ENCODE measurements around the gene FLNA. TPM values are rescaled to one million over a fixed set of nuclear protein-coding genes. Genes with fewer than 3 reads are reported as not detected.

The FLNA gene
- polyA plus RNA-seq, 2 of the 4 experiments (the other 2 are of a cell fraction): 303 to 1,116 TPM

DNA sequence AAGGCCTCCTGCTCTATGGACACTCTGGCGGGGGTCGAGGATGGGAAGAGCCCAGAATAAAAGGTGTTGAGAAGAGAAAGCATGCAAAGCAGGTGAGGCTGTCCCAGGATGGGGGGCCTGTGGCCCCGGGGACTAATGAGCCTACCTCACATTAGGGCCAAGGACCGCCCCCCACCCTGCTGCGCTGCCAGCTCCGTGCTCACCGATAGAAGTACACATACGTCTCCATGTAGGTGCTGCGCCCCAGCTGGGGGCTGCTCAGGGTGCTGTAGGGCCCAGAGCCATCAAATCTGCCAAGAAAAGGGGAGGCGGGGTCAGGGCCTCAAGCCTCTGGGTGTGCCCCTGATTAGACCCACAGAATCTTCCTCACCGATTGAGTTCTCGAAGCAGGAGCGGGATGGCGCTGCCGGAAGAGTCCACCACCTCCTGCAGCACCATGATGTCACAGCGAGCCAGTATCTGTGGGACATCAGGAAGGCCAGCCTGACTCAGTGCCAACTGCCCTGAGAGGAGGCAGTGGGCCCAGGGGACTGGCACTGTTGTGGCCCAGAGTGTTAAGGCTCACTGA lies 30.3 kb upstream of the FLNA start:
- Histone ChIP-seq H3K9me3 (no peaks in the 10 kb centered on the region), H3K4me1 (peaks cover 27% of the 10 kb centered on the region; the same call in 2 of the 3 replicates), H3K27ac (no peak overlapping the region), H3K4me3 (no peak overlapping the region), H3K4me2 (no peak overlapping the region)
- TF ChIP-seq, protein P1, sequence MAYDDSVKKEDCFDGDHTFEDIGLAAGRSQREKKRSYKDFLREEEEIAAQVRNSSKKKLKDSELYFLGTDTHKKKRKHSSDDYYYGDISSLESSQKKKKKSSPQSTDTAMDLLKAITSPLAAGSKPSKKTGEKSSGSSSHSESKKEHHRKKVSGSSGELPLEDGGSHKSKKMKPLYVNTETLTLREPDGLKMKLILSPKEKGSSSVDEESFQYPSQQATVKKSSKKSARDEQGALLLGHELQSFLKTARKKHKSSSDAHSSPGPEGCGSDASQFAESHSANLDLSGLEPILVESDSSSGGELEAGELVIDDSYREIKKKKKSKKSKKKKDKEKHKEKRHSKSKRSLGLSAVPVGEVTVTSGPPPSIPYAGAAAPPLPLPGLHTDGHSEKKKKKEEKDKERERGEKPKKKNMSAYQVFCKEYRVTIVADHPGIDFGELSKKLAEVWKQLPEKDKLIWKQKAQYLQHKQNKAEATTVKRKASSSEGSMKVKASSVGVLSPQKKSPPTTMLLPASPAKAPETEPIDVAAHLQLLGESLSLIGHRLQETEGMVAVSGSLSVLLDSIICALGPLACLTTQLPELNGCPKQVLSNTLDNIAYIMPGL (CRISPR knock-in tag; IDR thresholded peaks at IDR 0.05; ENCODE audit: borderline replicate concordance): no peak
- FAIRE-seq (no peak), DNase-seq (ENCODE audit: low read depth in 1 of 2, low spot score in 1 of 2) (no peak), ATAC-seq (no peak)
- ChIA-PET POLR2A (no interaction called here), CTCF (no interaction called here)
- 95% methylated on average over 12 of the region's 16 CpGs for WGBS (ENCODE audit: missing lambda C conversion rate)

DNA sequence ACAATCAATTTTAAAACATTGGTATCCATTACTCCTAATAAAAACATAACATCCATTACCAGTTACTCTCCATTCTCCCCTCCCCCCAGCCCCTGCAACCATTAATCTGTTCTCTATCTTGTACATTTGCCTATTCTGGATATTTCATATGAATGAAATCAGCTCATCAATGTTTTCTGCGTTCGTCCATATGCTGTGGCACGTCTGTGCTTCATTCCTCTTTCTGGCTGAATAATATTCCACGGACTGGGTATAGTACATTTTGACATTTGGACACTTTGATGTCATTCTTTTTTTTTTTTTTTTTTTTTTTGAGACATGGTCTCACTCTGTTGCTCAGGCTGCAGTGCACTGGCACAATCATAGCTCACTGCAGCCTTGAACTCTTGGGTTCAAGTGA lies 29.4 kb upstream of the FLNA start:
- FAIRE-seq (no peak), ATAC-seq (no peak), DNase-seq (ENCODE audit: low read depth in 1 of 2, low spot score in 1 of 2) (no peak)
- TF ChIP-seq, protein P2, sequence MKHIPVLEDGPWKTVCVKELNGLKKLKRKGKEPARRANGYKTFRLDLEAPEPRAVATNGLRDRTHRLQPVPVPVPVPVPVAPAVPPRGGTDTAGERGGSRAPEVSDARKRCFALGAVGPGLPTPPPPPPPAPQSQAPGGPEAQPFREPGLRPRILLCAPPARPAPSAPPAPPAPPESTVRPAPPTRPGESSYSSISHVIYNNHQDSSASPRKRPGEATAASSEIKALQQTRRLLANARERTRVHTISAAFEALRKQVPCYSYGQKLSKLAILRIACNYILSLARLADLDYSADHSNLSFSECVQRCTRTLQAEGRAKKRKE (CRISPR knock-in tag; IDR thresholded peaks at IDR 0.05; ENCODE audit: low read depth): no peak
- TF ChIP-seq, protein P3, sequence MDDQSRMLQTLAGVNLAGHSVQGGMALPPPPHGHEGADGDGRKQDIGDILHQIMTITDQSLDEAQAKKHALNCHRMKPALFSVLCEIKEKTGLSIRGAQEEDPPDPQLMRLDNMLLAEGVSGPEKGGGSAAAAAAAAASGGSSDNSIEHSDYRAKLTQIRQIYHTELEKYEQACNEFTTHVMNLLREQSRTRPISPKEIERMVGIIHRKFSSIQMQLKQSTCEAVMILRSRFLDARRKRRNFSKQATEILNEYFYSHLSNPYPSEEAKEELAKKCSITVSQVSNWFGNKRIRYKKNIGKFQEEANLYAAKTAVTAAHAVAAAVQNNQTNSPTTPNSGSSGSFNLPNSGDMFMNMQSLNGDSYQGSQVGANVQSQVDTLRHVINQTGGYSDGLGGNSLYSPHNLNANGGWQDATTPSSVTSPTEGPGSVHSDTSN (IDR thresholded peaks at IDR 0.05): no peak
- TF ChIP-seq HDAC2 (IDR thresholded peaks at IDR 0.05): no peak
- no peak for TF ChIP-seq RNF2 (IDR thresholded peaks at IDR 0.05; ENCODE audit: borderline replicate concordance, low read depth)
- TF ChIP-seq EHF (CRISPR knock-in tag; IDR thresholded peaks at IDR 0.05): no peak
- no peak for TF ChIP-seq JUNB (IDR thresholded peaks at IDR 0.05)
- no peak for TF ChIP-seq RAD21 (conservative IDR thresholded peaks at IDR 0.05 in 1 of 2, IDR thresholded peaks at IDR 0.05 in 1 of 2)
- no peaks in the 10 kb centered on the region for H3K9me3 ChIP-seq
- ChIA-PET CTCF (no interaction called here), POLR2A (no interaction called here)
- H3K4me2 ChIP-seq: no peak overlapping the region
- no peak overlapping the region for H3K4me3 ChIP-seq
- 79% methylated on average over 4 of the region's 4 CpGs for WGBS (ENCODE audit: missing lambda C conversion rate)
- H3K27ac ChIP-seq: no peak overlapping the region
- peaks cover 23% of the 10 kb centered on the region; the same call in 2 of the 3 replicates for H3K4me1 ChIP-seq

DNA sequence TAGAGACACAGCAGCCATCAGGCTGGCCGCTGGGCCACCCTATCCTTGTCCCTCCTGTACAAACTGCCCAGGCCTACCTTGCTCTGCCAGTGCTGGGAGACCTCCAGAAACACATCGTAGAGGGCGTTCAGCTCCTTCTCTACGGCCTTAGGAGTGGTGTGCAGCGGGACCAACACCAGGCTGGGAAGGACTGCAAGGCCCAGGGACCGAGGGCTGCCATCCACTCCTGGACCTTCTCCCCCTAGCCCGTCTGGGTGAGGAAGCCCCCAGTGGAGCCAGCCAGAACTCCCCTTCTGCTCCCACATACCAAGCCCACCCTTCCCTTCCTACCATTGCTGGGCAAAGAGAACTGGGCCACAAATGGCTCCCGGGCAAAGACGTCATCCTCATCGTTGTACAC lies 28.8 kb upstream of the FLNA start:
- Histone ChIP-seq H3K4me3 (no peak overlapping the region), H3K27ac (no peak overlapping the region), H3K9me3 (no peaks in the 10 kb centered on the region), H3K4me1 (peaks cover 18% of the 10 kb centered on the region; the same call in 2 of the 3 replicates), H3K4me2 (no peak overlapping the region)
- DNase-seq (ENCODE audit: low read depth in 1 of 2, low spot score in 1 of 2) (no peak), FAIRE-seq (no peak), ATAC-seq (peak; percentile 2 to 10; a peak in 3 of 6 replicates)
- POLR2A ChIA-PET: no interaction called here
- TF ChIP-seq, protein P4, sequence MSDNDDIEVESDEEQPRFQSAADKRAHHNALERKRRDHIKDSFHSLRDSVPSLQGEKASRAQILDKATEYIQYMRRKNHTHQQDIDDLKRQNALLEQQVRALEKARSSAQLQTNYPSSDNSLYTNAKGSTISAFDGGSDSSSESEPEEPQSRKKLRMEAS (IDR thresholded peaks at IDR 0.05): no peak
- TF ChIP-seq FOSB (CRISPR knock-in tag; IDR thresholded peaks at IDR 0.05) (no peak), KDM1A (IDR thresholded peaks at IDR 0.05; ENCODE audit: low read depth) (no peak), EHMT2 (IDR thresholded peaks at IDR 0.05; ENCODE audit: low read depth) (no peak), HOXA7 (CRISPR knock-in tag; IDR thresholded peaks at IDR 0.05) (no peak), MAZ (IDR thresholded peaks at IDR 0.05; ENCODE audit: borderline replicate concordance, low read depth, low read length) (no peak), CHD2 (IDR thresholded peaks at IDR 0.05; ENCODE audit: low read length, partially characterized antibody) (no peak), SMC3 (IDR thresholded peaks at IDR 0.05) (no peak), ZNF302 (CRISPR knock-in tag; IDR thresholded peaks at IDR 0.05) (no peak), ZFP36 (IDR thresholded peaks at IDR 0.05; ENCODE audit: borderline replicate concordance, partially characterized antibody) (no peak), ZC3H11A (IDR thresholded peaks at IDR 0.05) (no peak), CBX8 (IDR thresholded peaks at IDR 0.05) (no peak), TP53 (CRISPR knock-in tag; IDR thresholded peaks at IDR 0.05) (no peak)
- TF ChIP-seq, protein P3 (IDR thresholded peaks at IDR 0.05): no peak
- TF ChIP-seq, protein P5, sequence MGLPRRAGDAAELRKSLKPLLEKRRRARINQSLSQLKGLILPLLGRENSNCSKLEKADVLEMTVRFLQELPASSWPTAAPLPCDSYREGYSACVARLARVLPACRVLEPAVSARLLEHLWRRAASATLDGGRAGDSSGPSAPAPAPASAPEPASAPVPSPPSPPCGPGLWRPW (IDR thresholded peaks at IDR 0.05): no peak
- CTCF ChIA-PET: interaction anchor here (1.7 kb wide), 1 partner anchor 30 kb away, joined by 6 read pairs; the partner anchor contains the start of gene FLNA
- 100% methylated on average over 5 of the region's 10 CpGs for WGBS (ENCODE audit: missing lambda C conversion rate)

All from A549 (cell line).